ENCODE data around the gene DKK1. TPM values are rescaled to one million over a fixed set of nuclear protein-coding genes. Genes with fewer than 3 reads are reported as not detected.

DKK1 gene
- total and polyA plus RNA-seq, 2 of the 4 experiments (the other 2 are of a cell fraction): 97.6 to 116 TPM

DNA sequence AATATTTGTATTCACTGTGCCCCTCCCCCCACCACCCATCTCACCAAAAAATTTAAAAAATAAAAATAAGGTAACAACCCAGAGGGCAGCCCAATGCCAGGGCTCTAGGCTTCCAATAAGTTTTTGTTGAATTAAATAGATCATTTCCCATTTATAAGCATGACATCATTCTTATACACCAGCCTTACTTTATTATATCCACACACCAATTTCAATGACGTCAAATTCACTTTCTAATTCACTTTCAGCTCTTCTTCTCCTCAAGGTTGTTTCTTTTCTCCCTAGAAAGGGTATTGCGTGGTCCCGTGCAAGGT lies 1.2 kb upstream of the DKK1 start (continued):
- no peak for TF ChIP-seq RAD21 (IDR thresholded peaks at IDR 0.05; ENCODE audit: low read length)
- TF ChIP-seq POLR2A (IDR thresholded peaks at IDR 0.05; ENCODE audit: low read depth, low read length): no peak
- no peak for TF ChIP-seq SMC3 (IDR thresholded peaks at IDR 0.05; ENCODE audit: low read depth, low read length)

DNA sequence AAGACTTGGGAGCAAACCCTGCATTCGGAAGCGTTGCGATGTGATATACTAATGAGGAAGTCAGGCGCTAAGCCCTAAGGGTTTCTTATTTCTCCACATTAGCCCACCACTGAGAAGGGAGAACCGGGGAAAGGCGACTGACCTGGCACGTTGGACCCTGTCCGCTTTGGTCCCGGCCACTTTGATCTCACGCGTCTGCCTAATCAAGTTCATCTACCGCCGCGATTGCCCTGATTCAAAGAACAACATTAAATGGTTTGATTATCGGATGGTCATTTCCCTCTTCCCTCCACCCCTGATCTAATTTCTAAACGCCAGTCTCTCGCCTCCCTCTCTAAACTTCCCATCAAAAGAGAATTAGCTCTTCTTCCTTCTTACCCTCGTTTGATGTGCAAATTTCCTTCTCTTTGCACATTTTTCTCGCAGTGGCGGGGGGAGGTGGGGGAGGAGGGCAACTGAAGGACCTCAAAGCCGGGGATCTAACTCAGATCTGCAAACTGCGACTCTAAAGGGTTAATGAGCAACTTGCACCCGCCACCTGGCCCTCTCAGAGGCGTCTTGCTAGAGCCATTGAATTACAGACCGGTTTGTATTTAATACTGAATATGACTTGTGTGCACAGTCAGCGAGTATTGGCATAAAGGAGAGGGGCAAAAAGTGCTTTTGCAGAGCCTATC lies 687 bp upstream of the DKK1 start:
- peak overlapping the region; percentile 83; the same call in 1 of the 2 replicates for H3K27ac ChIP-seq (ENCODE audit: insufficient read depth, low read length)
- intact Hi-C loops (cut with micrococcal nuclease): no loop called here

More for the DNA sequence above, 687 bp upstream of the DKK1 start:
- Histone ChIP-seq H3K9ac (ENCODE audit: low read depth, low read length) (peak overlapping the region; percentile 86), H3K4me3 (ENCODE audit: insufficient read depth, low read depth, low read length) (peak overlapping the region; percentile 81), H3K27me3 (ENCODE audit: control insufficient read depth, insufficient read depth, low read length) (no peaks in the 10 kb centered on the region), H3K56ac (ENCODE audit: extremely low read depth, insufficient read depth, low read length) (peak overlapping the region; percentile 61; the same call in 1 of the 2 replicates), H3K9me1 (ENCODE audit: insufficient read depth, low read length) (peaks cover 5% of the 10 kb centered on the region; the same call in 1 of the 2 replicates), H3K9me3 (ENCODE audit: control insufficient read depth, insufficient read depth, low read length) (no peaks in the 10 kb centered on the region), H4K5ac (ENCODE audit: low read depth, low read length) (peak overlapping the region; percentile 7; the same call in 1 of the 2 replicates), H4K91ac (ENCODE audit: insufficient read depth, low read depth, low read length) (peak overlapping the region; percentile 38), H3K23ac (ENCODE audit: low read depth, low read length) (peak overlapping the region; percentile 85), H3K18ac (ENCODE audit: low read depth, low read length) (peak overlapping the region; percentile 9; the same call in 1 of the 2 replicates), H3K14ac (replicated peaks; ENCODE audit: low read depth, low read length) (peak overlapping the region; percentile 53), H2AK5ac (ENCODE audit: low read depth, low read length) (no peak overlapping the region), H2BK120ac (ENCODE audit: low read depth, low read length) (peak overlapping the region; percentile 94), H2BK5ac (ENCODE audit: low read depth, low read length, poor library complexity, severe bottlenecking) (peak overlapping the region; percentile 99), H3K4me2 (ENCODE audit: low read depth, low read length) (peak overlapping the region; percentile 84), H2AK9ac (replicated peaks; ENCODE audit: low read depth, low read length, poor library complexity) (no peak overlapping the region), H2BK15ac (ENCODE audit: low read depth, low read length) (peak overlapping the region; percentile 69; the same call in 1 of the 3 replicates), H2BK20ac (ENCODE audit: low read depth, low read length) (peak overlapping the region; percentile 36; the same call in 1 of the 2 replicates), H4K20me1 (ENCODE audit: insufficient read depth, low read length) (no peaks in the 10 kb centered on the region), H2AFZ (replicated peaks; ENCODE audit: low read length, poor library complexity) (peak overlapping the region; percentile 89), H4K8ac (ENCODE audit: low read depth in 2 of 2, low read length in 2 of 2) (peak overlapping the region; percentile 55 to 77), H3K4ac (ENCODE audit: low read depth, low read length) (peak overlapping the region; percentile 92), H3K4me1 (ENCODE audit: control insufficient read depth, insufficient read depth, low read length) (peaks cover 5% of the 10 kb centered on the region; the same call in 1 of the 2 replicates), H3K36me3 (ENCODE audit: control insufficient read depth, insufficient read depth, low read length) (peaks cover 6% of the 10 kb centered on the region; the same call in 1 of the 2 replicates), H3K79me1 (ENCODE audit: low read depth in 1 of 2, low read length in 2 of 2) (peaks cover 0 to 34% of the 10 kb centered on the region in 2 experiments; a peak in 2 of 4 replicates)
- DNase-seq (peak; percentile 32), ATAC-seq (ENCODE audit: low read depth) (no peak)
- TF ChIP-seq MAFK (IDR thresholded peaks at IDR 0.05; ENCODE audit: low read depth, low read length) (0 out of 2 replicates have a peak, but pooled peaks have one; percentile 11), RFX5 (IDR thresholded peaks at IDR 0.05; ENCODE audit: low read depth, low read length) (no peak)
- CTCF ChIA-PET: interaction anchor here (0.6 to 2.3 kb wide), 8 partner anchors 147 to 299 kb away, joined by 3 to 16 read pairs (median 6); no protein-coding TSS in a partner anchor
- WGBS, 2 experiments (ENCODE audit: extremely low coverage in 2 of 2, insufficient read length in 1 of 2): no CpG with 5 or more reads among the region's 26 CpGs
- in situ Hi-C loops (cut with MboI; ENCODE audit: low sequenced_read_pairs): loop anchor here (5.0 kb wide), 2 partner anchors 174 to 254 kb away; no protein-coding TSS in a partner anchor
- no TSS peak for BruUV-seq (replicated peaks)
- POLR2A ChIA-PET (ENCODE audit: unreplicated experiment): interaction anchor here (1.2 kb wide), 1 partner anchor 175 kb away, joined by 9 read pairs; no protein-coding TSS in a partner anchor
- dilution Hi-C loops (cut with HindIII; ENCODE audit: low sequenced_read_pairs, unreplicated experiment): no loop called here

Data from IMR-90 (cell line).